Kidney epithelial cell (primary cell): Measurements from ENCODE around the gene CDYL. TPM values are rescaled to one million over a fixed set of nuclear protein-coding genes. Genes with fewer than 3 reads are reported as not detected.

ENCODE experiments used
- DNase-seq: peaks from one replicate; pipeline ENCODE4 v3.0.0-alpha.2; 2010; ENCODE audit warnings: low read depth
- H3K27me3 ChIP-seq: 2 replicates; pipeline ENCODE4 v1.6.0; 2011; ENCODE audit warnings: low read length; ENCODE audit not compliant: control insufficient read depth, insufficient read depth
- H3K36me3 ChIP-seq: 2 replicates; pipeline ENCODE4 v1.5.1; 2011; ENCODE audit warnings: low read length; ENCODE audit not compliant: control insufficient read depth, insufficient read depth
- H3K4me3 ChIP-seq: 2 replicates; pipeline ENCODE4 v1.5.1; 2011; ENCODE audit warnings: low read depth, mild to moderate bottlenecking, control low read depth, low read length
- CTCF ChIP-seq: IDR thresholded peaks from 2 replicates; pipeline ENCODE4 v1.5.1; 2011; ENCODE audit warnings: mild to moderate bottlenecking, moderate library complexity, low read length, control low read depth, inconsistent platforms; ENCODE audit not compliant: insufficient read depth, poor library complexity, severe bottlenecking
- total RNA-seq: library from RNA; depleted of rRNA; stranded (reverse); fragments of >200 nt; gene quantifications from 2 replicates; pipeline ENCODE4 v1.2.3, GENCODE V29; 2015

Gene CDYL
- total RNA-seq, 1 donor from 2014 or later, result 46.7 TPM

- peaks cover 1% of the 10 kb centered on the region for H3K36me3 ChIP-seq
- no peak for TF ChIP-seq CTCF
- no peak for DNase-seq
- no peaks in the 10 kb centered on the region for H3K27me3 ChIP-seq
- H3K4me3 ChIP-seq, result no peak overlapping the region
These were observed 172.7 kb downstream of the CDYL start for GRCh38 chr6:4948781-4949450.

GRCh38 chr6:4950076-4950475 is 173.9 kb downstream of the CDYL start:
- peaks cover 1% of the 10 kb centered on the region for H3K36me3 ChIP-seq
- H3K27me3 ChIP-seq, result no peaks in the 10 kb centered on the region
- TF ChIP-seq CTCF, result no peak
- H3K4me3 ChIP-seq, result no peak overlapping the region
- DNase-seq, result no peak

GRCh38 chr6:4950836-4951533 is 174.8 kb downstream of the CDYL start:
- DNase-seq, result no peak
- no peak overlapping the region for H3K4me3 ChIP-seq
- no peak for TF ChIP-seq CTCF
- no peaks in the 10 kb centered on the region for H3K27me3 ChIP-seq
- H3K36me3 ChIP-seq, result peaks cover 1% of the 10 kb centered on the region

- DNase-seq, result no peak
These were observed 177.2 kb downstream of the CDYL start for GRCh38 chr6:4953440-4953839.

GRCh38 chr6:4956625-4957024 is 180.4 kb downstream of the CDYL start:
- TF ChIP-seq CTCF, result no peak
- no peak for DNase-seq
- Histone ChIP-seq H3K4me3 (no peak overlapping the region), H3K36me3 (peaks cover 1% of the 10 kb centered on the region), H3K27me3 (no peaks in the 10 kb centered on the region)

More at GRCh38 chr6:4953440-4953839, 177.2 kb downstream of the CDYL start:
- H3K4me3 ChIP-seq, result no peak overlapping the region
- peaks cover 1% of the 10 kb centered on the region for H3K36me3 ChIP-seq
- H3K27me3 ChIP-seq, result no peaks in the 10 kb centered on the region
- no peak for TF ChIP-seq CTCF
